Right ventricle myocardium superior (tissue), 1 donor: Measurements from ENCODE around the gene SLC38A6. TPM values are rescaled to one million over a fixed set of nuclear protein-coding genes. Genes with fewer than 3 reads are reported as not detected.
"Not testable (repeated sequence)": the region's sequence is repeated elsewhere in the genome, so short reads cannot be mapped to it uniquely, and the experiment has no call there.

Experiments used
- ATAC-seq: fragments of 200-7000 bp; cut with Tn5 transposase; one replicate; pipeline ENCODE4 v1.9.1; 2020; ENCODE audit warnings: mild to moderate bottlenecking; ENCODE audit not compliant: poor library complexity
- DNase-seq: peaks from one replicate; pipeline ENCODE4 v3.0.0-alpha.2; 2020
- intact Hi-C: fragments of 100-400 bp; cut with DNase I; formaldehyde crosslinking; loops from one replicate; pipeline ENCODE4 v1.11.2; 2022
- total RNA-seq: library from RNA; stranded (reverse); fragmentation: NEBNext Ultra II Directional; extraction: Animal tissue kit (Norgen Biotek cat#: 25700); gene quantifications from one replicate; pipeline ENCODE4 v1.2.1, GENCODE V29; 2021
- donor health status: DM: no; HTN: yes; CAD: no; lungs with severe emphysema.

The SLC38A6 gene
- total RNA-seq, 1 donor from 2014 or later, result 4.9 TPM

GRCh38 chr14:61037215-61037614, 56.2 kb downstream of the SLC38A6 start:
- ATAC-seq (no peak), DNase-seq (no peak)
- intact Hi-C loops, result no loop called here

DNA sequence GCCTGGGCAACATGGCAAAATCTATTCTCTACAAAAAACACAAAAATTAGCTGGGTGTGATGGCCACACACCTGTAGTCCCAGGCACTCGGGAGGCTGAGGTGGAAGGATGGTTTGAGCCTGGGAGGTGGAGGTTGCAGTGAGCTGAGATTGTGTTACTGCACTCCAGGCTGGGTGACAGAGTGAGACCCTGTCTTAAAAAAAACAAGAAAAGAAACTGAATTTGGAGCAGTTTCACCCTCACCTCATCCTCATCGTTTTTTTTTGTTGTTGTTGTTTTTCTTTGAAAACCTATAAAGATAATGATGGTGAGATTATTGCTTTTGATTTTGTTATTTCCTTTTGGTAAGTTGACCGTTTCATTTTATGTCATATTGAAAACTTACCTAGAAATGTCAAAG, 60.7 kb downstream of the SLC38A6 start:
- DNase-seq, result no peak
- intact Hi-C loops, result no loop called here
- no peak for ATAC-seq

GRCh38 chr14:61042220-61042619, 61.2 kb downstream of the SLC38A6 start:
- intact Hi-C loops, result no loop called here
- no peak for DNase-seq
- ATAC-seq, result no peak

- no peak for DNase-seq
- ATAC-seq, result no peak
- intact Hi-C loops, result no loop called here
Measured at GRCh38 chr14:61043506-61043905, 62.5 kb downstream of the SLC38A6 start.

DNA sequence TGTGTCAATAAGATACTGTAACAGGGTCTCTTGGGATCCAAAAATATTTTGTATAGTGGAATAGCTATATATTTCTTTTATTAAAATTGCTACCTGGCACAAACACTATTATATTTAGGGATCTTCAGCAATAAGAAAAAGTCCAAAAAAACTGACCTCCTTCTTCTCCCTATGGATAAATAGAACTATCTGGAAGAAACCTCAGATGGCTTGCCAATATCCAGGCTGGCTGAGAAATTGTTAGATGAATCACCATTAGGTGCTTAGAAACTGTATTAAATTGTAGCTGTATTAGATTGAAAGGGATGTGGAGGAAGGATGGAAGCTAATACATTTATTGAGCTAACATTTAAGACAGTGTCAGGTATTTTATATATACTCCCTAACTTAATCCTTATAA, 66.0 kb downstream of the SLC38A6 start:
- no peak for DNase-seq
- intact Hi-C loops, result no loop called here
- no peak for ATAC-seq

GRCh38 chr14:61048640-61049039, 67.6 kb downstream of the SLC38A6 start:
- no peak for DNase-seq
- intact Hi-C loops, result no loop called here
- ATAC-seq, result peak; percentile 39

DNA sequence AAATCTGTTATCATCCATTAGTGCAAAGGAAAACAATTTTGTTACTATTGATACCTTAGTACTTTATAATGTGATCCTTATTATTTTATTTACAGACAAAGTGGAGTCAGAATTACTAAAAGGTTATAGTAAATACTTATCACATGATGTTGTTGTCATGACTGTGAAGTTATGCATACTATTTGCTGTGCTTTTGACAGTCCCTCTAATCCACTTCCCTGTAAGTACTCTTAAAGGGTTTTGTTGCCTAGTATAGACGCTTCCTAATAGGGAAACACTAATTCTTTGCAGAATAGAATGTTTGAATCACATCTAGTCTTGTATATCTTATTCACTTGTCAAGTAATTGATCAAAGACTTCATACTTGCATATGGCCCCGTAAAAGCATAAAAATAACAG, 69.4 kb downstream of the SLC38A6 start:
- intact Hi-C loops, result no loop called here
- DNase-seq, result no peak
- no peak for ATAC-seq

GRCh38 chr14:61051051-61051450, 70.0 kb downstream of the SLC38A6 start:
- DNase-seq (peak; percentile 58), ATAC-seq (peak; percentile 73)
- intact Hi-C loops, result no loop called here

GRCh38 chr14:61051621-61052020, 70.6 kb downstream of the SLC38A6 start:
- intact Hi-C loops, result no loop called here

GRCh38 chr14:61063461-61063860, 82.4 kb downstream of the SLC38A6 start:
- ATAC-seq (no peak), DNase-seq (no peak)
- intact Hi-C loops, result no loop called here

More at GRCh38 chr14:61051621-61052020, 70.6 kb downstream of the SLC38A6 start:
- ATAC-seq (no peak), DNase-seq (no peak)

DNA sequence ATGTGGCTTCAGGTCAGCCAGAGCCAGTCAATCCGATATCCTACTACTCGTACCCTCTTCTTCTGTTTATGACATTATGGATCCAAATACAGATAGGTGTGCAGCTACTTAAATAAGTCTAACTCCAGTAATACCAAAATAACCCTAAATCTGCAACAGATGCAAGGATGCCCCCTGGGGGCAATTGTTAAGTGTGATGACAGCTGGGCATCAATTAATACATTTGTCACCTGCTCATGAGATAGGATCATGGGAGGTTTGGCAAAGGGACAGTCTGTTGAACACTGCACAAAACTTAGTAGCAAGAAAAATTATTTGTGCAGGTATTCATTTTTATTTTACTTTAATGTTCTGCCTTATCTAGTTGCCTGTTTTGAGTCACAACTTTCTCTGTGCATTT, 83.2 kb downstream of the SLC38A6 start:
- ATAC-seq, result no peak
- no peak for DNase-seq
- intact Hi-C loops, result no loop called here

DNA sequence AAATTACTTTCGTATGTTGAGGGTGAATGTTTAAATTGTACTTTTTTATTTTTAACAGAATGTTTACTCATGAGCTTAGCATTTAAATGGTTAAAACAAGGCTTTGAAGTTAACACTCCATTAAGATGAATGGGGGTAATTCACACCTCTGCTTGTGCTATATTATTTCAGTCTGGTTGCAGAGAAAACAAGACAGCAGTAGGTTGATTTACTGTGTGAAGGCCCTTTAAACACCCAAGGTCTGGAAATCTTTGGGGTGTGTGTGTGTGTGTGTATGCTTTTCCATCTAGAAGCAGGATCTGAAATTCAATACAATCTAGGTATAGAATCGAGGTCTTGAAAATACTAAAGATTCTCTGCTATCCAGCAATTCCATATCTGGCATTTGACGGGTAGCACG, 83.8 kb downstream of the SLC38A6 start:
- no peak for DNase-seq
- ATAC-seq, result no peak
- intact Hi-C loops, result no loop called here

DNA sequence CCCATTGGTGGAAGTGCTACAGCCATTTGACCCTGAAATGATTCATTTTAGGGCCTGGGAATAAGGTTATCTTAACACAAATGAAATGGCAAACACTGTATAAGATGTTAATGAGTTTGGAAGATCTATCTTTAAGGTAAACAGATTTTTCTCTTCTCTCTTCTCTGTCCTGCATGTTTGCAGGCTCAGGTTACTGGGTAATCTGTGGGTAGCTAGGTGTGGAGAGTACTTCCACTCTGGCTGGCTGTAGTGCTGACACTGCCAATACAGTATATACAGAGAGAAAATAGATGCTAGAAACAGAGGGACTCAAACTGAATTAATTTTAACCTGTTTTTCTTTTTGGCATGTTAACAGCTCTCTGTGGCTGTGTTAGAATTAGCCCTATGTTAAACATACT, 84.6 kb downstream of the SLC38A6 start:
- ATAC-seq, result no peak
- intact Hi-C loops, result no loop called here

DNA sequence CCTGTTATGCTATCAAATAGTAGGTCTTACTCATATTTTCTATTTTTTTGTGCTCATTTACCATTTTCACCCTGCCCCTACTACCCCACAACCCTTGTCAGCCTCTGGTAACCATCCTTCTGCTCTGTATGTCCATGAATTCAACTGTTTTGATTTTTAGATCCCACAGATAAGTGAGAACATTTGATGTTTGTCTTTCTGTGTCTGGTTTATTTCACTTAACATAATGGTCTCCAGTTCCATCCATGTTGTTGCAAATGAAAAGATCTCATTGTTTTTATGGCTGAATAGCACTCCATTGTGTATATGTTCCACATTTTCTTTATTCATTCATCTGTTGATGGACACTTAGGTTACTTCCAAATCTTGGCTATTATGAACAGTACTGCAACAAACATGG, 91.4 kb downstream of the SLC38A6 start:
- DNase-seq, ATAC-seq, intact Hi-C loops: not testable (repeated sequence)

More for the DNA sequence above, 84.6 kb downstream of the SLC38A6 start:
- no peak for DNase-seq

GRCh38 chr14:61074852-61075251, 93.8 kb downstream of the SLC38A6 start:
- DNase-seq (no peak), ATAC-seq (no peak)
- intact Hi-C loops, result no loop called here

DNA sequence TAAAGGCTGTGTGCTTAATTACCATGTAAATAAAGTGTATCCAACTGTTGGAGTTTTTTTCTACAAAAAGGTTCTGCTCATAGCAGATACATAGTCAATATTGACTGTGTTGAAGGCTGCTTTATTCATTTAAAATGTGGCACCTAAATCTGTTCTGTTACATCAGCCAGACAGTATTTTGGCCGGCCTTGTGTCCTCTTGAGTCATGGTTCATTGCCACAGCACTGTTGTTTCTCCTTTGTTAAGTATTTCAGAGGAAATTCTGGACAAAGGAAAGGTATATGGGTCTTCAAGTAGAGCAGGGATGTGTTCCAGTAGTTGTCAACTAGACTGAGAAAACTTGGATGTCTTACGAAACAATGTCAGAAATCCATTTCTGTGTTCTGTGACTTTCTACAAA, 95.5 kb downstream of the SLC38A6 start:
- DNase-seq (no peak), ATAC-seq (no peak)
- intact Hi-C loops, result no loop called here

GRCh38 chr14:61077437-61077836, 96.4 kb downstream of the SLC38A6 start:
- intact Hi-C loops, result no loop called here
- DNase-seq, result no peak

DNA sequence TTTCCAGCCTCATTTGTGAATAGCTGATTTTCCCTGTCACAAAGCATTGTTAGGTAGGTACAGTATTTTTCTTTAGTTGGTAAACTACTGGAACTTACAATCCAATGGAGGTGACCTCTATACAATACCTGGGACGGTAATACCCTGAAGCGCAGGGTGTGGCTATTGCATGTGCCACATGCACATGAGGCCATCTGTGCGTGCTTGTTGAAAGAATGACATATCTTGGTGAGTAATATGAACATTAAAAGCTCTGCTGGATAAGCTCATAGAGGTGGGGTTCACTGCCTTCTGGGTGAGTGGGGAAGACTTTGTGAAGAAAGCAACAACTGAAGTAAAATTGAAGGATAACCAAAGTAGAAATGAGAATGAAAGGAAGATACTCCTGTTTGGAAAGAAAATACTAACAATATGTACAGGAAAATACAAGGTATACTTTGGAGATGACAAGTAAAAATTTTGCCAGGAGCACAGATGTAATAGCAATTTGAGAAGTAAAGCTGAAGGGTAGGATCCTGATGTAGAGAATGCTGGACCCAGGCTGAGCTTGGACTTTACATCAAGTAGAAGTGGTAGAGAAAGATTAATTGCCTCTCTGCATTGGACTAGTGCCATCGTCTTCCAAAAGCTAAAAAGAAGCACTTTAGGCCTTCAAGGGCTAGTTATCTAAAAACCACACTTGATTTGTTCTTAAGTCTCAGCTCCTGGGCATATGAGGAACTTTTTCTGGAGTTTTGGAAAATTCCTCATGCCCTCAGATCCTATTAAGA, 97.1 kb downstream of the SLC38A6 start:
- intact Hi-C loops, result no loop called here
- DNase-seq, result no peak
- ATAC-seq, result no peak

More at GRCh38 chr14:61077437-61077836, 96.4 kb downstream of the SLC38A6 start:
- no peak for ATAC-seq

DNA sequence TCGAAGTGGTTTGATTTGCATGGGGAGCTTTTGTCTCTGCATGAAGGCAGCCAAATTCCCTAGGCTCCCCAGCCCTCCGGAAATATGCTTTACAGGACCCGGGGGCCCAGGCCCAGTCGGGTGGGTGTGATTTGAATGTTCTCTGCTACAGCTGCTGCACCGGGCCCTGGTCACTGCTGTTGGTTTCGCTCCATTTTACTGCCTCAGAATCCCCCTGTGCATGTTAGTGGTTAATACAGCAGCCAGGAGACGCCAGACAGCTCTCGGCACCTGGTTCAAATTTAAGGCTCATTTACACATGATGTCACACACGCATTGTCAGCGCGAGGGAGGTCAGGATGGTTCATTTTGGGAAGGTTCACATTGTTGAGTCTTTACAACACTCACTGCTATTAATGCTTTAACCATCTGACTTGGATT, 99.6 kb downstream of the SLC38A6 start:
- intact Hi-C loops, result no loop called here
- DNase-seq, result no peak
- ATAC-seq, result no peak

DNA sequence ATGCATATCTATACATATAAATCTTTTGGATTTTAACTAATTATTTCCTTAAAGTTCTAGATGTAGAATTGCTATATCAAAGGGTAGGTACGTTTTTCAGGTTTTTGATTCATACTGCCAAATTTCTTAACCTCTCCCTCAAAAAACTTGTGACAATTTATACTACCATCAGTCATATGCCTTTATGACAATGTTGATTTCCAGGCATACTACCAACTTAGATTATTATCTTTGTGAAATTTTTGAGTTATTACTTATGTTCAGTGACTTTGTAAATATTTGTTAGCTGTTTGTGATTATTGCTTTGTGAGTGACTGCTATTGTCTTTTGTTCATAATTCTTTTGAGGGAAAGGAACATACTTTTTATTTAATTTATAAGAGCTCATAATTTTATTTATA, 107.0 kb downstream of the SLC38A6 start:
- intact Hi-C loops, result no loop called here

More for the DNA sequence above, 107.0 kb downstream of the SLC38A6 start:
- no peak for ATAC-seq
- no peak for DNase-seq
